HEK293 (cell line): ENCODE measurements around the gene SUMF1.

Source experiments
- CTCF ChIA-PET: fragments of 350-600 bp; formaldehyde crosslinking; extraction: SDS; loops from one replicate; lab custom pipeline; 2021; ENCODE audit warnings: antibody characterized with exemption; lab: Yijun Ruan, JAX
- POLR2A ChIA-PET: fragments of 300-600 bp; formaldehyde crosslinking; extraction: SDS; loops from one replicate; lab custom pipeline; 2020; ENCODE audit warnings: antibody characterized with exemption, inconsistent platforms; lab: Yijun Ruan, JAX
- H3K27ac ChIP-seq: fragments of 200-500 bp; sonication (Bioruptor generic); 2 replicates; pipeline ENCODE4 v1.5.1; 2014; ENCODE audit warnings: low read depth, low read length, control low read depth, inconsistent platforms; ENCODE audit errors: extremely low read depth
- H3K36me3 ChIP-seq, 2 experiments: fragments of 200-500 bp in 1 of 2; sonication (Bioruptor generic) in 1 of 2; 1 replicate in 1 of 2; 2 replicates in 1 of 2; pipeline ENCODE4 v1.5.1; 2014 to 2017; ENCODE audit warnings: inconsistent platforms in 2 of 2, low read length in 2 of 2; ENCODE audit not compliant: control insufficient read depth in 2 of 2, insufficient read depth in 1 of 2
- H3K4me1 ChIP-seq: fragments of 200-500 bp; sonication (Bioruptor generic); 2 replicates; pipeline ENCODE4 v1.5.1; 2014; ENCODE audit warnings: mild to moderate bottlenecking, low read length, inconsistent platforms; ENCODE audit not compliant: control insufficient read depth, insufficient read depth
- H3K4me3 ChIP-seq: 2 replicates; pipeline ENCODE4 v1.5.1; 2011; ENCODE audit warnings: low read depth, mild to moderate bottlenecking, control low read depth, low read length, moderate library complexity
- H3K9me3 ChIP-seq: fragments of 200-500 bp; sonication (Bioruptor generic); 2 replicates; pipeline ENCODE4 v1.5.1; 2014; ENCODE audit warnings: low read depth, low read length, inconsistent platforms; ENCODE audit not compliant: control insufficient read depth, insufficient read depth
- GLIS1 ChIP-seq: fragments of 450-650 bp; formaldehyde crosslinking; IDR thresholded peaks from 2 replicates; pipeline ENCODE4 v1.5.1; 2016; ENCODE audit warnings: missing biosample characterization, missing genetic modification characterization
- HOXA7 ChIP-seq: sonication (generic); formaldehyde crosslinking; IDR thresholded peaks from 2 replicates; pipeline ENCODE4 v1.8.1; 2022; ENCODE audit warnings: missing genetic modification reagents, borderline replicate concordance
- SCRT2 ChIP-seq: fragments of 450-650 bp; formaldehyde crosslinking; IDR thresholded peaks from 2 replicates; pipeline ENCODE4 v1.5.1; 2016; ENCODE audit warnings: missing biosample characterization, missing genetic modification characterization
- ZNF114 ChIP-seq: fragments of 450-650 bp; formaldehyde crosslinking; IDR thresholded peaks from 2 replicates; pipeline ENCODE4 v1.5.0; 2017; ENCODE audit warnings: missing biosample characterization, missing genetic modification characterization
- ZNF266 ChIP-seq: fragments of 450-650 bp; formaldehyde crosslinking; IDR thresholded peaks from 2 replicates; pipeline ENCODE4 v1.5.1; 2016; ENCODE audit warnings: missing biosample characterization, missing genetic modification characterization, low read depth
- ZNF366 ChIP-seq: fragments of 450-650 bp; formaldehyde crosslinking; conservative IDR thresholded peaks from 2 replicates; pipeline ENCODE4 v1.5.1; 2016; ENCODE audit warnings: missing biosample characterization, missing genetic modification characterization
- ZNF423 ChIP-seq: fragments of 450-650 bp; formaldehyde crosslinking; IDR thresholded peaks from 2 replicates; pipeline ENCODE4 v1.5.1; 2016; ENCODE audit warnings: missing biosample characterization, missing genetic modification characterization
- ZNF426 ChIP-seq: fragments of 450-650 bp; formaldehyde crosslinking; IDR thresholded peaks from 2 replicates; pipeline ENCODE4 v1.5.1; 2017; ENCODE audit warnings: missing biosample characterization, missing genetic modification characterization, mild to moderate bottlenecking, inconsistent platforms, moderate library complexity
- ZNF488 ChIP-seq: fragments of 450-650 bp; formaldehyde crosslinking; IDR thresholded peaks from 2 replicates; pipeline ENCODE4 v1.5.1; 2016; ENCODE audit warnings: missing biosample characterization, missing genetic modification characterization
- ZNF518A ChIP-seq: fragments of 450-650 bp; formaldehyde crosslinking; conservative IDR thresholded peaks from 2 replicates; pipeline ENCODE4 v1.5.1; 2016; ENCODE audit warnings: low read depth, missing biosample characterization, missing genetic modification characterization
- ZNF548 ChIP-seq: fragments of 450-650 bp; formaldehyde crosslinking; IDR thresholded peaks from 2 replicates; pipeline ENCODE4 v1.5.1; 2016; ENCODE audit warnings: missing biosample characterization, missing genetic modification characterization
- ZNF610 ChIP-seq: fragments of 450-650 bp; formaldehyde crosslinking; IDR thresholded peaks from 2 replicates; pipeline ENCODE4 v1.5.1; 2016; ENCODE audit warnings: missing biosample characterization, missing genetic modification characterization, borderline replicate concordance
- ZNF624 ChIP-seq: fragments of 450-650 bp; formaldehyde crosslinking; IDR thresholded peaks from 2 replicates; pipeline ENCODE4 v1.5.1; 2017; ENCODE audit warnings: missing biosample characterization, missing genetic modification characterization

Gene SUMF1

GRCh38 chr3:4447295-4447999, 19.6 kb downstream of the SUMF1 start:
- Histone ChIP-seq H3K9me3 (no peaks in the 10 kb centered on the region), H3K4me3 (no peak overlapping the region), H3K36me3 (peaks cover 0 to 8% of the 10 kb centered on the region in 2 experiments; a peak in 2 of 3 replicates), H3K27ac (no peak overlapping the region), H3K4me1 (peaks cover 3% of the 10 kb centered on the region; the same call in 1 of the 2 replicates)
- ChIA-PET CTCF (interaction anchor here (0.8 to 1.0 kb wide), 2 partner anchors 97 to 186 kb away, joined by 3 to 6 read pairs; no protein-coding TSS in a partner anchor), POLR2A (no interaction called here)
- TF ChIP-seq ZNF266 (tag by site-specific recombination) (no peak), HOXA7 (CRISPR knock-in tag) (no peak), SCRT2 (tag by site-specific recombination) (peak; percentile 53)

GRCh38 chr3:4440951-4441350, 26.1 kb downstream of the SUMF1 start:
- TF ChIP-seq ZNF610 (peak; percentile 97), ZNF488 (tag by site-specific recombination) (no peak), ZNF548 (tag by site-specific recombination) (no peak), GLIS1 (tag by site-specific recombination) (peak; percentile 69), ZNF426 (no peak), ZNF624 (tag by site-specific recombination) (no peak), ZNF114 (tag by site-specific recombination) (no peak)
- TF ChIP-seq, all 188 proteins: peak for 2
- Histone ChIP-seq H3K9me3 (no peaks in the 10 kb centered on the region), H3K36me3 (peaks cover 0 to 4% of the 10 kb centered on the region in 2 experiments; a peak in 2 of 3 replicates), H3K27ac (no peak overlapping the region), H3K4me3 (no peak overlapping the region), H3K4me1 (no peaks in the 10 kb centered on the region)
- ChIA-PET POLR2A (no interaction called here), CTCF (no interaction called here)

- ChIA-PET CTCF (interaction anchor here (0.9 to 1.4 kb wide), 2 partner anchors 15 to 88 kb away, joined by 3 to 4 read pairs; no protein-coding TSS in a partner anchor), POLR2A (no interaction called here)
- Histone ChIP-seq H3K27ac (no peak overlapping the region), H3K4me3 (no peak overlapping the region), H3K4me1 (no peaks in the 10 kb centered on the region), H3K9me3 (no peaks in the 10 kb centered on the region), H3K36me3 (no peaks in the 10 kb centered on the region)
- no peak for TF ChIP-seq ZNF423 (tag by site-specific recombination)
- TF ChIP-seq ZNF366: no peak
- no peak for TF ChIP-seq ZNF518A (tag by site-specific recombination)
Measured at GRCh38 chr3:4438296-4438695, 28.8 kb downstream of the SUMF1 start.
